Esophagus muscularis mucosa (tissue), 4 donors: Measurements from ENCODE around the gene CPEB1.

Experiments
- EP300 ChIP-seq: sonication (generic); formaldehyde crosslinking; IDR thresholded peaks from one replicate; pipeline ENCODE4 v1.6.1; 2017; ENCODE audit warnings: antibody characterized with exemption
- POLR2A ChIP-seq: fragments of 450-650 bp; IDR thresholded peaks from one replicate; pipeline ENCODE4 v1.6.1; 2017; ENCODE audit warnings: antibody characterized with exemption, moderate library complexity, mild to moderate bottlenecking, low read depth
- TF ChIP-seq, protein P1 (sequence below), 3 experiments: fragments of 200-600 bp in 2 of 3; fragments of 450-650 bp in 1 of 3; sonication (generic) in 2 of 3; IDR thresholded peaks; one replicate each; pipeline ENCODE4 v1.5.1; 2017 to 2019; ENCODE audit warnings: antibody characterized with exemption in 3 of 3, mild to moderate bottlenecking in 2 of 3, moderate library complexity in 1 of 3

DNA sequence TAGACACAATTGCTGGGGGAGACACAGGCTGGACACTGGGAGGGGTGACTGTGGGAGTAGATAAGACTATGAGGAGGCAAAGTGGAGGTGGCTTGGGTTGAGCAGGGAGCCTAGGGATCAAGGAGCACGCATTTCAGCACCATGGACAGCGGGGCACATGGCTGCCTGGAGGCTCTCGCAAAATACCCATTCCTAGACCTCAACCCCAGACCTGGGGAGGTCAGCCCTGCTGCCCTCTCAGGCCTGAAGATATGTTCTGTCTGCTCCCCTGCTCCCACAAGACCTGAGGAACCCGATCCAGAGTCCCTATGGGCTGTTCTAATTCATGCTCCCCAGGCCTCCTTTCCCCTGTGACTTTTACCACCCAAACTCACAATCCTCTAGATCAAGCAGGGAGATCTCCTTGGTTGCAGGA, 16.0 kb upstream of the CPEB1 start:
- TF ChIP-seq, protein P1, sequence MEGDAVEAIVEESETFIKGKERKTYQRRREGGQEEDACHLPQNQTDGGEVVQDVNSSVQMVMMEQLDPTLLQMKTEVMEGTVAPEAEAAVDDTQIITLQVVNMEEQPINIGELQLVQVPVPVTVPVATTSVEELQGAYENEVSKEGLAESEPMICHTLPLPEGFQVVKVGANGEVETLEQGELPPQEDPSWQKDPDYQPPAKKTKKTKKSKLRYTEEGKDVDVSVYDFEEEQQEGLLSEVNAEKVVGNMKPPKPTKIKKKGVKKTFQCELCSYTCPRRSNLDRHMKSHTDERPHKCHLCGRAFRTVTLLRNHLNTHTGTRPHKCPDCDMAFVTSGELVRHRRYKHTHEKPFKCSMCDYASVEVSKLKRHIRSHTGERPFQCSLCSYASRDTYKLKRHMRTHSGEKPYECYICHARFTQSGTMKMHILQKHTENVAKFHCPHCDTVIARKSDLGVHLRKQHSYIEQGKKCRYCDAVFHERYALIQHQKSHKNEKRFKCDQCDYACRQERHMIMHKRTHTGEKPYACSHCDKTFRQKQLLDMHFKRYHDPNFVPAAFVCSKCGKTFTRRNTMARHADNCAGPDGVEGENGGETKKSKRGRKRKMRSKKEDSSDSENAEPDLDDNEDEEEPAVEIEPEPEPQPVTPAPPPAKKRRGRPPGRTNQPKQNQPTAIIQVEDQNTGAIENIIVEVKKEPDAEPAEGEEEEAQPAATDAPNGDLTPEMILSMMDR (IDR thresholded peaks at IDR 0.05), result no peak
- TF ChIP-seq EP300 (no peak), POLR2A (no peak)
